Left lung (tissue), 10 donors: Measurements from ENCODE around the gene DENND1A. TPM values are rescaled to one million over a fixed set of nuclear protein-coding genes. Genes with fewer than 3 reads are reported as not detected.
"Not testable (repeated sequence)": the region's sequence is repeated elsewhere in the genome, so short reads cannot be mapped to it uniquely, and the experiment has no call there.

Source experiments
- ATAC-seq: fragments of 200-7000 bp; cut with Tn5 transposase; one replicate; pipeline ENCODE4 v1.9.1; 2020; ENCODE audit warnings: moderate library complexity
- DNase-seq, 4 donors: peaks; one replicate each; pipeline ENCODE4 v3.0.0-alpha.2; 2013 to 2020
- H3K27ac ChIP-seq, 2 donors: fragments of 200-600 bp; sonication (generic) in 1 of 2; one replicate each; pipeline versions ENCODE4 v1.5.0 to v1.8.0; 2020 to 2021
- H3K27me3 ChIP-seq, 2 donors: fragments of 200-600 bp; sonication (generic) in 1 of 2; one replicate each; pipeline versions ENCODE4 v1.5.0 to v1.8.0; 2020 to 2021
- H3K36me3 ChIP-seq, 2 donors: fragments of 200-600 bp; sonication (generic) in 1 of 2; one replicate each; pipeline versions ENCODE4 v1.5.0 to v1.8.0; 2020 to 2021
- H3K4me1 ChIP-seq, 2 donors: fragments of 200-600 bp; one replicate each; pipeline ENCODE4 v1.8.0; 2021
- H3K4me3 ChIP-seq, 2 donors: fragments of 200-600 bp; sonication (generic) in 1 of 2; one replicate each; pipeline versions ENCODE4 v1.5.0 to v1.8.0; 2020 to 2021; ENCODE audit warnings: mild to moderate bottlenecking in 1 of 2
- H3K9me3 ChIP-seq, 2 donors: fragments of 200-600 bp; sonication (generic) in 1 of 2; one replicate each; pipeline versions ENCODE4 v1.5.0 to v1.8.0; 2020 to 2021
- intact Hi-C, 2 donors: fragments of 100-400 bp; cut with DNase I; formaldehyde crosslinking; loops; one replicate each; pipeline versions ENCODE4 v1.11.2 to v1.14.2; 2022
- polyA plus RNA-seq, 6 donors: library from polyadenylated mRNA; unstranded; fragments of 120-200 nt; gene quantifications; one replicate each; pipeline ENCODE4 v1.2.1, GENCODE V29; 2013; ENCODE audit not compliant: insufficient read length in 6 of 6
- total RNA-seq, 2 donors: library from RNA; stranded (reverse); fragmentation: NEBNext Ultra II Directional; extraction: Animal tissue kit (Norgen Biotek cat#: 25700); gene quantifications; one replicate each; pipeline ENCODE4 v1.2.1, GENCODE V29; 2021
- TF ChIP-seq, protein P1 (sequence below), 2 donors: fragments of 200-600 bp; sonication (generic) in 1 of 2; IDR thresholded peaks; one replicate each; pipeline versions ENCODE4 v1.5.0 to v1.8.0; 2021; ENCODE audit warnings: antibody characterized with exemption in 2 of 2
- donor health status: DM: no; HTN: yes; CAD: no.
- donor health status: DM: no; HTN: no; CAD: no.

The DENND1A gene
- total and polyA plus RNA-seq, 8 donors = 8.3 to 23.2 (median 9.7) TPM

DNA sequence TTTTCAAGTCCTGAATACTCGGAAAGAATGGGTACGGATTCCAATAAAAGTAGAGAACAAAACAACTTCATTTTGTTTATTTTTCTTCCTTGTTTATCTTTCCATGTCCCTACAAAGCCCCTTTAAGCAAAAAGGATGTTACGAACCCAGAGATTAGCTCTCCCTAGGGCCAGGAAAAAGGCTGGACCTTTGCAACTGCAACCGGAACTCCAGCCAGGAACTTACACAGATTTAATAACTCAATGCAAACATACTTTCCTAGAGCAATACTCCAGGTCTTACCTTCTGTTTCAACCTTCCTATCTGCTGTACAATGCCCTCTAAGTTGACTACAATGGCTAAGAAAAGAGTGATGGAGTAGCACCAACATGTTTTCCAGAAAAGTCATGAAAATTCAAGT lies 7.0 kb downstream of the DENND1A start:
- Histone ChIP-seq H3K4me3 (no peak overlapping the region), H3K36me3 (no peaks in the 10 kb centered on the region), H3K9me3 (no peaks in the 10 kb centered on the region), H3K27ac (no peak overlapping the region), H3K27me3 (peaks cover 0 to 31% of the 10 kb centered on the region in 2 donors), H3K4me1 (peaks cover 10 to 32% of the 10 kb centered on the region in 2 donors)
- TF ChIP-seq, protein P1, sequence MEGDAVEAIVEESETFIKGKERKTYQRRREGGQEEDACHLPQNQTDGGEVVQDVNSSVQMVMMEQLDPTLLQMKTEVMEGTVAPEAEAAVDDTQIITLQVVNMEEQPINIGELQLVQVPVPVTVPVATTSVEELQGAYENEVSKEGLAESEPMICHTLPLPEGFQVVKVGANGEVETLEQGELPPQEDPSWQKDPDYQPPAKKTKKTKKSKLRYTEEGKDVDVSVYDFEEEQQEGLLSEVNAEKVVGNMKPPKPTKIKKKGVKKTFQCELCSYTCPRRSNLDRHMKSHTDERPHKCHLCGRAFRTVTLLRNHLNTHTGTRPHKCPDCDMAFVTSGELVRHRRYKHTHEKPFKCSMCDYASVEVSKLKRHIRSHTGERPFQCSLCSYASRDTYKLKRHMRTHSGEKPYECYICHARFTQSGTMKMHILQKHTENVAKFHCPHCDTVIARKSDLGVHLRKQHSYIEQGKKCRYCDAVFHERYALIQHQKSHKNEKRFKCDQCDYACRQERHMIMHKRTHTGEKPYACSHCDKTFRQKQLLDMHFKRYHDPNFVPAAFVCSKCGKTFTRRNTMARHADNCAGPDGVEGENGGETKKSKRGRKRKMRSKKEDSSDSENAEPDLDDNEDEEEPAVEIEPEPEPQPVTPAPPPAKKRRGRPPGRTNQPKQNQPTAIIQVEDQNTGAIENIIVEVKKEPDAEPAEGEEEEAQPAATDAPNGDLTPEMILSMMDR (IDR thresholded peaks at IDR 0.05) = no peak
- DNase-seq (no peak), ATAC-seq (no peak)
- intact Hi-C loops = no loop called here

- peaks cover 0 to 31% of the 10 kb centered on the region in 2 donors for H3K27me3 ChIP-seq
- TF ChIP-seq, protein P1 (IDR thresholded peaks at IDR 0.05) = no peak
- H3K4me1 ChIP-seq = peaks cover 6 to 27% of the 10 kb centered on the region in 2 donors
- no peak overlapping the region for H3K4me3 ChIP-seq
- ATAC-seq = no peak
- no peaks in the 10 kb centered on the region for H3K36me3 ChIP-seq
- no peak overlapping the region for H3K27ac ChIP-seq
- intact Hi-C loops = no loop called here
- H3K9me3 ChIP-seq = no peaks in the 10 kb centered on the region
- no peak for DNase-seq
Measured at GRCh38 chr9:123922431-123922830, 7.5 kb downstream of the DENND1A start.

DNA sequence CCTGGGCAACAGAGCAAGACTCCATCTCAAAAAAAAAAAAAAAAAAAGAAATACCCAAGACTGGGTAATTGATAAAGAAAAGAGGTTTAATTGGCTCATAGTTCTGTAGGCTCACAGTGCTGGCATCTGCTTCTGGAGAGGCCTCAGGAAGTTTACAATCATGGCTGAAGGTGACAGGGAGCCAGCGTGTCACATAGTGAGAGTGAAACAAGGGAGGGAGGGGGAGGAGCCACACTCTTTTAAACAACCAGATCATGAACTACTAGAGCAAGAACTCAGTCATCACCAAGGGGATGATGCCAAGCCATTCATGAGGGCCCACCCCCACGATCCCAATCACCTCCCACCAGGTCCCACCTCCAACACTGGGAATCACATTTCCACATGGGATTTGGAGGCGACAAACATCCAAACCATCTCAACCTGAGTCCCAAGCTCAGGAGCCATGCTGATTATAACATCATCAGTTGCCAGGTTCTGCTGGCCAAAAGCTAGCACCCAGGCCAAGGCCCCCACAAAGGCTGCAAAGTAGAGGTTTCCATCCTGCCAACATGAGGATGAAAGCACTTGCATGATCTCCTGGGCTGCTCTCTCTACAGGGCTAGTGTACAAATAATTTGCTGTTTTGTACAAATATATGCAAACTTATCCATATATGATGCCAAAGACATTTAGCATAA lies 15.3 kb downstream of the DENND1A start:
- DNase-seq (no peak), ATAC-seq (no peak)
- H3K27ac ChIP-seq = no peak overlapping the region
- peaks cover 0 to 3% of the 10 kb centered on the region in 2 donors for H3K9me3 ChIP-seq
- peaks cover 0 to 9% of the 10 kb centered on the region in 2 donors for H3K4me1 ChIP-seq
- TF ChIP-seq, protein P1 (IDR thresholded peaks at IDR 0.05) = no peak
- H3K4me3 ChIP-seq = no peak overlapping the region
- intact Hi-C loops = no loop called here
- no peaks in the 10 kb centered on the region for H3K36me3 ChIP-seq
- H3K27me3 ChIP-seq = peaks cover 0 to 10% of the 10 kb centered on the region in 2 donors

GRCh38 chr9:123912167-123912897 lies 17.6 kb downstream of the DENND1A start:
- no peak for ATAC-seq

DNA sequence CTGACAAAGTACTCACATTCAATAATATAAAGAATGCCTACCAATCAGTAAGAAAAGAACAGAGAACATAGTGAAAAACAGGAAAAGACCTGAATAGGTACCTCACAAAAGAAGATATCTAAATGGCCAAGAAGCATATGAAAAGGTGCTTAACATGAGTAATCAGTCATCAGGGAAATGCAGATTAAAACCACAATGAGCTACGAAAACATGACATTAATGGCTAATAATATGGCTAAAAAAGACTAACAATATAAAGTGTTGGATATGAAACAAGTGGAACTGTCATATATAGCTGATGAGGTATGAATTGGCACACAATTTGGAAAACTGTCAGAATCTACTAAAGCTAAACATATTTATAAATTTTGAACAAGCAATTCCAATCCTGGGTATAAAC lies 18.9 kb downstream of the DENND1A start:
- peaks cover 0 to 9% of the 10 kb centered on the region in 2 donors for H3K4me1 ChIP-seq
- H3K9me3 ChIP-seq = peaks cover 0 to 3% of the 10 kb centered on the region in 2 donors
- H3K27me3 ChIP-seq = no peaks in the 10 kb centered on the region
- no peak for DNase-seq
- TF ChIP-seq, protein P1 (IDR thresholded peaks at IDR 0.05) = no peak
- H3K36me3 ChIP-seq = no peaks in the 10 kb centered on the region
- H3K27ac ChIP-seq = no peak overlapping the region
- intact Hi-C loops = no loop called here
- ATAC-seq = no peak
- H3K4me3 ChIP-seq = no peak overlapping the region

More at GRCh38 chr9:123912167-123912897, 17.6 kb downstream of the DENND1A start:
- TF ChIP-seq, protein P1 (IDR thresholded peaks at IDR 0.05) = no peak
- Histone ChIP-seq H3K27ac (no peak overlapping the region), H3K4me1 (peaks cover 0 to 9% of the 10 kb centered on the region in 2 donors), H3K36me3 (no peaks in the 10 kb centered on the region), H3K4me3 (no peak overlapping the region), H3K27me3 (peaks cover 0 to 10% of the 10 kb centered on the region in 2 donors), H3K9me3 (peaks cover 0 to 3% of the 10 kb centered on the region in 2 donors)
- no peak for DNase-seq
- intact Hi-C loops = no loop called here

- H3K27ac ChIP-seq, intact Hi-C loops, H3K4me3 ChIP-seq, H3K9me3 ChIP-seq, H3K4me1 ChIP-seq, DNase-seq, H3K36me3 ChIP-seq, H3K27me3 ChIP-seq, ATAC-seq: not testable (repeated sequence)
Measured at GRCh38 chr9:123909192-123909591, 20.7 kb downstream of the DENND1A start.

DNA sequence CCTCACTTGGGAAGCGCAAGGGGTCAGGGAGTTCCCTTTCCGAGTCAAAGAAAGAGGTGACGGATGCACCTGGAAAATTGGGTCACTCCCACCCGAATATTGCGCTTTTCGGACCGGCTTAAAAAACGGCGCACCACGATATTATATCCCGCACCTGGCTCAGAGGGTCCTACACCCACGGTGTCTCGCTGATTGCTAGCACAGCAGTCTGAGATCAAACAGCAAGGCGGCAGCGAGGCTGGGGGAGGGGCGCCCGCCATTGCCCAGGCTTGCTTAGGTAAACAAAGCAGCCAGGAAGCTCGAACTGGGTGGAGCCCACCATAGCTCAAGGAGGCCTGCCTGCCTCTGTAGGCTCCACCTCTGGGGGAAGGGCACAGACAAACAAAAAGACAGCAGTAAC lies 26.4 kb downstream of the DENND1A start:
- H3K9me3 ChIP-seq, H3K27me3 ChIP-seq, H3K4me1 ChIP-seq, H3K4me3 ChIP-seq, DNase-seq, ATAC-seq, H3K36me3 ChIP-seq, H3K27ac ChIP-seq, intact Hi-C loops: not testable (repeated sequence)
